Stimulated activated CD8-positive, alpha-beta memory T cell treated with anti-CD3 and anti-CD28 coated beads, Interleukin-7, amount 100 ng/mL, for 24 hours (primary cell): ENCODE results near the gene BEST4.
A peak's percentile ranks its signal among the peaks of the same experiment; 100 is the strongest.
"Not testable (repeated sequence)": the region's sequence is repeated elsewhere in the genome, so short reads cannot be mapped to it uniquely, and the experiment has no call there.

Experiments used
- DNase-seq: peaks from one replicate; pipeline ENCODE4 v3.0.0-alpha.2; 2020; ENCODE audit warnings: low read depth

BEST4 gene

DNA sequence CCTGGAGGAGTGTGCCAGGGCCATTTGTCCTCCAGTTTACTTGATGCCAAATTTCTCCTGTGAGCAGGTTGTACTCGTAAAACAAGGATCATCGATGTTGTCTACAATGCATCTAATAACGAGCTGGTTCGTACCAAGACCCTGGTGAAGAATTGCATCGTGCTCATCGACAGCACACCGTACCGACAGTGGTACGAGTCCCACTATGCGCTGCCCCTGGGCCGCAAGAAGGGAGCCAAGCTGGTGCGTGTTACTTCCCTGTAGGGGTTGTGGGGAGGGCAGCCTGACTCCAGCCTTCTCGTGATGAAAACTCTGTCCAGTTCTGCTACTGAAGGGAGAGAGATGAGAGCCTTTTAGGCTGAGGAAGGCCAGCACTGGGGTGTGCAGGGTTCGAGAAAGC, 10.4 kb downstream of the BEST4 start:
- no peak for DNase-seq

DNA sequence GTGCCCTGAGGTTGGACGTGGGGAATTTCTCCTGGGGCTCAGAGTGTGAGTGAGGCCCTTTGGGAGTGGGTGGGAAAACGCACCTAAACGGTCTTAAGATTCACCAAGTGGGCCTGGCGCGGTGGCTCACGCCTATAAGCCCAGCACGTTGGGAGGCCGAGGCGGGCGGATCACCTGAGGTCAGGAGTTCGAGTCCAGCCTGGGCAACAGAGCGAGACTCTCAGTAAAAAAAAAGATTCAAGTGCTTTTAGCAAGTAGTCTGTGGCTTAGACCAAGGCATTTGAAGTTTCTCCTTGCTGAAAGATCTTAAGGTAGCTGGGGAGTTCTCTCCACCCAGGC, 11.3 kb downstream of the BEST4 start:
- no peak for DNase-seq

DNA sequence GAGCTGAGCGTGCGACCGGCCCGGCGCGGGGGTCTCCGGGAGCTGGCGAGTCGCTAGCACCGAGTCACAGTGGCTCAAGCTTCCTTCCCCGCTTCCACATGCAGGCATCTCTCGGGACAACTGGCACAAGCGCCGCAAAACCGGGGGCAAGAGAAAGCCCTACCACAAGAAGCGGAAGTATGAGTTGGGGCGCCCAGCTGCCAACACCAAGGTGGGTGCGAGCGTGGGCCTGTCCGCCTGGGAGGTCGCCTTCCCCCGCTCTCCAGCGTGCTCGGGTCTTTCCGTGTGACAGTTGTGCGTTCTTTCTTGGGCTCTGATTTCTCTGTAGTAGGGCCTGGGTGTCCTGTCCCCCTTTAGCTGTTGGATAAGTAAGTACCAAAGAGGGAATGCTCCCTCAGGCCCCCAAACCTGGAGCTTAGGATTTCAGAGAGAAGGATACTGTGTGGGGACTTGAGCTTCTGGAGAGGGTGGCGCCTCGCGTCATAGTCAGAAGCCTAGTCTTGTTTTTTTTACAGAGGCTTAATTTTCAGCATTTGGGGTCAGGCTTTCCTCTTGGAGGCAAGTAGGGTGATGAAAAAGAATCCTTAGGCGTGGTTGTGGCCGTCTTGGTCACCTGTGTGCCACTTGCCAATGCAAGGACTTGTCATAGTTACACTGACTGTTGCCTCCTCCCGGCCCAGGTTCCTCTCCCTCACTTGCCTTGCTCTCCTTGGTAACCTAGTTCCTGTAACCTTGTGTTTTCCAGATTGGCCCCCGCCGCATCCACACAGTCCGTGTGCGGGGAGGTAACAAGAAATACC, 11.8 kb downstream of the BEST4 start:
- no peak for DNase-seq

DNA sequence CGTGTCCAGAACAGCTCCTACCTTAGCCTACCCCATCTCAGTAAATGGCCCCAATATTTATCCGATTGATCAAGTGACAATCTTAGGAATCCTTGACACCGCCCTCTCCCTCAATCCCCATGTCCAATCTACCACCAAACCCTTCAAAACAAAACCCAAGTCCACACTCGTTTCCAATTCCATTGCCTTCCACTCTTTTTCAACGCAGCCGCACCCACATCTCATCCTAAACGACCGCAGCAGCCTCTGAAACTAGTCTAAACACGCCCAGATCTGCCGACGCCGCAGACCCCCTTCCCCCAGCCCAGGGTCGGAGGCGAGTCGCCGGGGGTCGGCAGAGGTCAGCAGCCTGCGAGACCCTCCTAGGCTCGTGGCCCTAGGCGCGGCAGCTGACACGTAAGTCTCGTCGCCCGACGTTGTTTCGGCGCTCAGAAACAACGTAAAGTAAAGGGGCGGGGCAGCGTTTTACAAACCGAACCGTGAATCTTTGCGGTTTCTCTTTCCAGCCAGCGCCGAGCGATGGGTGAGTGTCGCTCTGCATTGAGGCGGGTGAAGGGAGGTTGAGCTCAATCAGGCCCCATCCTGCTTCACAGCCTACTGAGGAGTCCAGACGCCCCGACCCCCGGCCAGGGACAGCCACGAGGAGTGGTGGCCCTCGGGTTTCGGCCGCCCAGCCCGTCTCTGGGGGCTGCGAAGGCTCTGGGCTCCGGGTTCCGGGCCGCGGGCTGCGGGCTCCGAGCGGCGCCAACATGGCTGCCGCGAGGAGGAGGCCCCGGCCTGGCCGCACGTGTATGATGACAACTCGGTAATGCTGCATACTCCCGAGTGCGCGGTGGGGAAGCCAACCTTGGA, 12.7 kb downstream of the BEST4 start, which contains the start of gene RPS8:
TSS of gene RPS8 (plus strand) at position 463 of the 852 bp plus-strand sequence. CDS start at position 520, 57 bp downstream.
- peak; percentile 85 for DNase-seq

DNA sequence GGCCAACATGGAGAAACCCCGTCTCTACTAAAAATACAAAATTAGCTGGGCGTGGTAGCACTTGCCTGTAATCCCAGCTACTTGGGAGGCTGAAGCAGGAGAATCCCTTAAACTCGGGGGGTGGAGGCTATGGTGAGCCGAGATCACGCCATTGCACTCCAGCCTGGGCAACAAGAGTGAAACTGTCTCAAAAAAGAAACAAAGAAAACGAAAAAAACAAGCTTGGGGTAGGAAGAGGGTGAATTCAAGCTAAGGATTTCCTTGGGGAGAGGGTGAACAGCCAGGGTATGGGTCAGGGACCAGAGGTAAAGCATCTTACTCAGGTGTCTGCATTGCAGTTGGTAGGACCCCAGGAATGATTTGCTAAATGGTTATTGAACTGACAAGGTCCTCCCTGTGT, 21.5 kb downstream of the BEST4 start:
- not testable (repeated sequence) for DNase-seq

DNA sequence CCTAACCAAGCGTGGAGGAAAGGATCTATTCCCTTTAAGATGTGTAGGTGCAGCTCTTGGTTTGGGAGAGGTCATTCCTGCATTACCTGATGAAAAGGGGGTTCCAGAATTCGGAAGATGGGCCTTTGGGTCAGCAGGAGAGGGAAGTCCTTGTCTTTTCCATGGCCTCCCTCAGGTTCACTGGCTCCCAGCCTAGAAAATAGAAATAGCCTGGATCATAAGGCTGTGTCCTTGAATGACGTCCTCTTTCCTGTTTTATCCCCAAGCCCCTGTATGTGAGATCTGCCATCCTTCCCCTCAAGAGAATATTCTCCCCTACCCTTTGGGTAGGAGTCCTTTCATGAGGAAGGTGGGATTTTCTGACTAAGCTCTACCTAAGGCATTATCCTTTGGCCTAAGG, 27.1 kb downstream of the BEST4 start:
- DNase-seq, result no peak

DNA sequence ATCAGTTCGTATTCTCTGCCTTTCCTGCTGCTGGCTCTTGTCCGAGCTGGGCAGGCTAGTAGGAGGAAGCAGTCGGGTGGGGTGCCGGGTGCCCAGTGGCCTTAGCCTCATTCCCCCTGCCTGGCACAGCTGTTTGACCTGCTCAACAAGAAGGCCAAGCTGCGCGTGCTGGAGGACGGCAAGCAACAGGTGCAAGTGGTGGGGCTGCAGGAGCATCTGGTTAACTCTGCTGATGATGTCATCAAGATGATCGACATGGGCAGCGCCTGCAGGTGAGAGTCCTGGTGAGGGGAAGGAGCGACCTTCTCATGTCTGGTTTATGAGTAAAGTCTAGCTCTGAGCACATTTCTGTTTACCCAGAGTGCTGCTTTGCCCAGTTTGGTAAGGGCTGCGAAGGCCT, 28.9 kb downstream of the BEST4 start:
- DNase-seq, result no peak

DNA sequence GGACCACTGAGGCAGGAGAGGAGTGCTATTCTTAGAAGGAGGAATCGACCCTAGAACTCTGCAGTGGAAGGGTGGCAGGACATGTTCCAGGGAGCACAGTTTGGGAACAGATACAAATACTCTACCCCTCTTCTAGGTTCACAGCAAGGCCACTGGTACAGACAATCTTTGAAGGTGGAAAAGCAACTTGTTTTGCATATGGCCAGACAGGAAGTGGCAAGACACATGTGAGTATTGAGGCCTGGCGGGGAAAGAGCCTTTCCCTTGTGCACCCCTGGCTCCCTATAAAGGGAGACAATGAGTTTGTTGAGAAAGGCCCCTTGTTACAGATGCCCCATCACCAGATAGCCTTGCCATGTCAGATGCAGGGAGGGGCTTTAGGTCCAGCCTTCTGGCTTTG, 30.6 kb downstream of the BEST4 start:
- DNase-seq, result no peak

DNA sequence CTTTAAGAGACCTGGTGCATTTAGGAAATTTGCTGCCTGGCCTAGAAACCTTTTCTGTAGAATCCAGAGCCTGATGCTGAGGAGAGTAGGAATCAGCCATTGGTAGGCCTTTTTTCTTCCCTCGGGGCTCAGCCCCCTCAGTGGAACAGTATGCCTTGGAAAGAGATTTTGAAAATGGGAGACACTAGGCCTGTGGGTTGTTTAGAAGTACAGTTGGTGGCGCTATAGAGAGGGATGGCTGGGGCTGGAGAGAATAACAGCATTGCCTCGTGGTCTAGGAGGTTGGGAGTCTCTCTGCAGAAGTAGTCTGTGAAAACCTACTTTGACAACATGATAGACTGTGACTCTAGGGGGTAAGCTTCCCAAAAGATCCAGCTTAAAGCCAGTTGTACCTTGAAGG, 40.1 kb downstream of the BEST4 start:
- DNase-seq, result no peak

DNA sequence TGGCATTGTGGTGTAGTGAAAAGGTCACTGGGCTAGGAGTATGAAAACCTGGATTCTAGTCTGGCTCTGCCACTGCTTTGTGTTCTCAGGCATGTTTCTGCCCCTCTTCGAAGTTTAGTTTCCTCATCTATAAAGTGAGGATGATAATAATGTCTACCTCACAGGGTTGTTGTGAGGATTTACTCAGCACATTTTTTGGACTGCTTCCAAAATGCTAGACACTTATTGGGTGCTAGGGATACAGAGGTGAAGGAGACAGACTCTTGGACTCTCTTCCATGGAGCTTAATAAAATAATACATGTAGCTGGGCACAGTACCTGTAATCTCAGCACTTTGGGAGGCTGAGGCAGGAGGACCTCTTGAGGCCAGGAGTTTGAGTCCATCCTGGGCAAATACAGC, 44.8 kb downstream of the BEST4 start:
- no peak for DNase-seq

DNA sequence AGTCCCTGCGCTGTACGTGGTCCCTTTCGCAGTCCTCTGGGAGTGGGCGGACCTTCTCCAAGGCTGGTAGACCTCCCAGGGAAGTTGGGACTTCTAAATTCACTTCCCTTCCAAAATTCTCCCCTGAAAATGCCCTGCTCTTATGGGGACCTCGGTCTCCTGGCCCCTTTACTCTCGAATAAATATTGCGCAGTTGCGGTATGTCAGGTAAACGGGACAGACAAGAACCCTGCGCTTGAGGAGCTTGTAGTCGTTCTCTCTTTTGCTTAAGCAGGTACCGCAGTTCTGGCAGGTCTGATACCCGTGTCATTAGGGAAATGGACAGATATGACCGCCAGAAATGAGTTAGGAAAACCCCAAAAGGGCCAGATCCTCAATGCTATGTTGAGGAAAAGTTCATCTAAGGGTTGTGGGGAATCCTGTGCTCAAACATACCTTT, 47.8 kb downstream of the BEST4 start:
- no peak for DNase-seq

DNA sequence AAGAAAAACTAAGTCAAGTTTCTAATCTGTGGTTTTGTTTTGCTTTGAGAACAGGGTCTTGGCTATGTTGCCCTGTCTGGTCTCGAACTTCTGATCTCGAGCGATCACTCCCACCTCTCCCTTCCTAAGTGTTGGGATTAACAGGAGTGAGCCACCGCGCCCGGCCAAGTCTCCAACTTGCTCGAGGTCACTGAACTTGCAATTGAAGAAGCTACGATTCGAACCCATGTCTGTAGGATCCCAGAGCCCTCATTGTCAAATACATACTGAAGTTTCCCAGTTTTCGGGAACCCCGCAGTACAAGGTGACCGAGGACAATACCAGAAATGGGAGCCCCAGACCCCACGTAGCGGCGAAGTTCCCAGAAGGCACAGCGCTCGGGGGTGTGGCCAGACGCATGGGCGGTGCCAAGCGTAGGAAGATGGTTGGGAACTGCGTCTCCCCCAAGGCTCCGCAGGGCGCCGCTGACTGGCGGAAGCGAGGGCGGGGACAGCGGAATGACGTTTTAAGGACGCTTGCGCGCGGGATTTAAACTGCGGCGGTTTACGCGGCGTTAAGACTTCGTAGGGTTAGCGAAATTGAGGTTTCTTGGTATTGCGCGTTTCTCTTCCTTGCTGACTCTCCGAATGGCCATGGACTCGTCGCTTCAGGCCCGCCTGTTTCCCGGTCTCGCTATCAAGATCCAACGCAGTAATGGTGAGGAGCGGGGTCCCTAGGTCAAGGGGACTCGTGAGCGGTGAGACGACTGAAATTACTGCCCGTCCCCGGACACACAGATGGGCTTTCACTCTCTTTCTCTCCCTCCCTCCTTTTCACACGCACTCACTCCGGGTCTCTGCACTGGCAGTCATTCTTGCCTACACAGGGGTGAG, 48.4 kb downstream of the BEST4 start, which contains the start of gene KIF2C:
TSS of gene KIF2C (plus strand) at position 531 of the 872 bp plus-strand sequence. CDS start at position 627, 96 bp downstream.
- DNase-seq, result peak; percentile 95

DNA sequence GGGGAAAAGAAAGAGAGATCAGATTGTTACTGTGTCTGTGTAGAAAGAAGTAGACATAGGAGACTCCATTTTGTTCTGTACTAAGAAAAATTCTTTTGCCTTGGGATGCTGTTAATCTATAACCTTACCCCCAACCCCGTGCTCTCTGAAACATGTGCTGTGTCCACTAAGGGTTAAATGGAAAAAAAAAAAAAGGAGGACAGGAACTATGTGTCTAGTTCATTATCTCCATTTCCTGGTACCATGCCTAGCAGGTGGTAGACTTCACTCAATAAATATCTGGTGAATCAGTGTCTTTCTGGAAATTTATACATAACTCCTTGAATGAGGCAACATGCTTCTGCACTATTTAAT, 49.0 kb downstream of the BEST4 start:
- DNase-seq, result not testable (repeated sequence)

DNA sequence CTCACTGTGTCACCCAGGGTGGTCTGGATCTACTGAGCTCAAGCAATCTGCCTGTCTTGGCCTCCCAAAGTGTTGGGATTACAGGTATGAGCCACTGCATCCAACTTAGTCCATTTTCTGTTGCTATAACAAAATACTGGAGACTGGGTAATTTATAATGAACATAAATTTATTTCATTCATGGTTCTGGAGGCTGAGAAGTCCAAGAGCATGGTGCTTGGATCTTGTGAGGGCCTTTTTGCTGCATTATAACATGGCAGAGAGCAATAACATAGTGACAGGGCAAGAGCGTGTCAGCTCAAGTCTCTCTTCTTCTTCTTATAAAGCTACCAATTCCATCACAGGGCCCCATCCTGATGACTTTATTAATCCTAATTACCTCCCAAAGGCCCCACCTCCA, 52.0 kb downstream of the BEST4 start:
- DNase-seq, result no peak

DNA sequence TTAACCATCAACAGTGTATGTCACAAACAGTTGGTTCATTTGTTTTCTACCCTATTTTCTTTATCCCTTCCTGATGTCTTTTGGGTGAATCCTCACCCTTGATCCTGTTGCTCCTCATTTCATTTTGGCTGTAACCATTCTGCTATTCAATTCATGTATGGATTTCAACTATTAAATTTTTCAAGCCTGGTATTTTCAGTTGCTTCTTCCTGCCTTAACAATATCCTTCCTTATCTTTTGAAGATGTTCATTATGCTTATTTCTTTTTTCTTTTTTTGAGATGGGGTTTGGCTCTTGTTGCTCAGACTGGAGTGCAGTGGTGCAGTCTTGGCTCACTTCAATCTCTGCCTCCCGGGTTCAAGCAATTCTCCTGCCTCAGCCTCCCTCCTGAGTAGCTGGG, 54.2 kb downstream of the BEST4 start:
- DNase-seq, result no peak
